MM.1S (cell line): Measurements from ENCODE around the gene HCN4.

Experiments used
- DNase-seq: peaks from one replicate; pipeline ENCODE4 v3.0.0-alpha.2; 2015
- H2AFZ ChIP-seq: fragments of 300-600 bp; sonication (generic); 2 replicates; pipeline ENCODE4 v1.6.0; 2016; ENCODE audit warnings: antibody characterized with exemption, low read length
- H3F3A ChIP-seq: fragments of 300-600 bp; sonication (generic); 2 replicates; pipeline ENCODE4 v1.6.1; 2016; ENCODE audit warnings: mild to moderate bottlenecking, antibody characterized with exemption, low read length, moderate library complexity, mixed read lengths; ENCODE audit not compliant: insufficient read depth
- H3K27ac ChIP-seq: fragments of 300-600 bp; sonication (generic); 2 replicates; pipeline ENCODE4 v1.5.1; 2016; ENCODE audit warnings: mild to moderate bottlenecking, low read length
- H3K27me3 ChIP-seq: fragments of 300-600 bp; sonication (generic); replicated peaks from 2 replicates; pipeline ENCODE4 v1.6.0; 2016; ENCODE audit warnings: low read length; ENCODE audit not compliant: insufficient read depth
- H3K36me3 ChIP-seq: fragments of 300-600 bp; sonication (generic); replicated peaks from 2 replicates; pipeline ENCODE4 v1.6.1; 2016; ENCODE audit warnings: mild to moderate bottlenecking, low read length, mixed read lengths; ENCODE audit not compliant: insufficient read depth
- H3K4me1 ChIP-seq: fragments of 300-600 bp; sonication (generic); 2 replicates; pipeline ENCODE4 v1.6.1; 2016; ENCODE audit warnings: low read length, mixed read lengths
- H3K4me2 ChIP-seq: fragments of 300-600 bp; sonication (generic); 2 replicates; pipeline ENCODE4 v1.6.0; 2016; ENCODE audit warnings: low read depth, low read length
- H3K4me3 ChIP-seq: fragments of 300-600 bp; sonication (generic); 2 replicates; pipeline ENCODE4 v1.5.1; 2016; ENCODE audit warnings: low read length, mixed read lengths
- H3K79me2 ChIP-seq: fragments of 300-600 bp; sonication (generic); 2 replicates; pipeline ENCODE4 v1.6.1; 2016; ENCODE audit warnings: mixed run types, low read length, mixed read lengths
- H3K9ac ChIP-seq: fragments of 300-600 bp; sonication (generic); 2 replicates; pipeline ENCODE4 v1.6.1; 2016; ENCODE audit warnings: low read length, mixed read lengths
- H3K9me2 ChIP-seq: fragments of 300-600 bp; sonication (generic); replicated peaks from 2 replicates; pipeline ENCODE4 v1.6.1; 2016; ENCODE audit warnings: mild to moderate bottlenecking, low read length, mixed read lengths; ENCODE audit not compliant: insufficient read depth
- H3K9me3 ChIP-seq: fragments of 300-600 bp; sonication (generic); replicated peaks from 2 replicates; pipeline ENCODE4 v1.6.1; 2016; ENCODE audit warnings: mild to moderate bottlenecking, low read length, mixed read lengths; ENCODE audit not compliant: insufficient read depth
- H4K20me1 ChIP-seq: fragments of 300-600 bp; sonication (generic); 2 replicates; pipeline ENCODE4 v1.6.1; 2016; ENCODE audit warnings: mild to moderate bottlenecking, low read length, moderate library complexity, mixed read lengths; ENCODE audit not compliant: insufficient read depth
- EZH2 ChIP-seq: fragments of 300-600 bp; sonication (generic); optimal IDR thresholded peaks from 2 replicates; pipeline ENCODE3; 2017; ENCODE audit warnings: low read depth, mild to moderate bottlenecking, antibody characterized with exemption, low read length, mixed read lengths
- EZH2phosphoT487 ChIP-seq: fragments of 300-600 bp; sonication (generic); IDR thresholded peaks from 2 replicates; pipeline ENCODE4 v1.6.1; 2018; ENCODE audit warnings: antibody characterized with exemption, low read length
- TF ChIP-seq, protein P1 (sequence below): fragments of 300-600 bp; sonication (generic); IDR thresholded peaks from 2 replicates; pipeline ENCODE4 v1.5.1; 2016; ENCODE audit warnings: antibody characterized with exemption, low read length, mixed read lengths

The HCN4 gene

DNA sequence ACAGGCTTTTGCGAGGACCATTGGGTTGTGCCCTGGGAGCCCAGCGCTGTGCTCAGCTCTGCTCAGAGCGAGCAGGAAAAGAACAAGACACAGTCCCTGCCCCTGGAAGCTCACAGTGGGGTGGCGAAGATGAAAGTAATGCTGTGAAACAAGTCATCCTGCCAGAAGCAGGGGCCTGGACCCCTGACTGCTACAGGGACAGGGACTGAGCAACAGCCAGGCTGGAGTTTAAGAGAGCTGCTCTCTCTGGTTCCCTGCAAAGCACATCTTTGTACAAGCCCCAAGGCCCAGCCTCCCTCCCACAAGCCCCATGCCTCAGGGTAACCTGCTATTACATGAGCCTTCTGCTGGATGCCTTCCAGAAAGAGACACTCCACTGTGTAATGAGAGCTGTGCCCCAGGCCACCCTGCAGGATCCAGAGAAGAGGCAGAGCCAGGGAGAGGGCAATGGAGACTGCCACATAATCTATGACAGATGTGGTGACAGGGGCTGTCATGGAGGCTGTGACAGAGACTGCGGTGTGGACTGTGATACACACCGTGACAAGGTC, 7.1 kb upstream of the HCN4 start:
- no peaks in the 10 kb centered on the region for H3F3A ChIP-seq
- DNase-seq, result no peak
- no peaks in the 10 kb centered on the region for H3K4me1 ChIP-seq
- no peaks in the 10 kb centered on the region for H3K79me2 ChIP-seq
- TF ChIP-seq EZH2 (no peak), EZH2phosphoT487 (no peak)
- TF ChIP-seq, protein P1, sequence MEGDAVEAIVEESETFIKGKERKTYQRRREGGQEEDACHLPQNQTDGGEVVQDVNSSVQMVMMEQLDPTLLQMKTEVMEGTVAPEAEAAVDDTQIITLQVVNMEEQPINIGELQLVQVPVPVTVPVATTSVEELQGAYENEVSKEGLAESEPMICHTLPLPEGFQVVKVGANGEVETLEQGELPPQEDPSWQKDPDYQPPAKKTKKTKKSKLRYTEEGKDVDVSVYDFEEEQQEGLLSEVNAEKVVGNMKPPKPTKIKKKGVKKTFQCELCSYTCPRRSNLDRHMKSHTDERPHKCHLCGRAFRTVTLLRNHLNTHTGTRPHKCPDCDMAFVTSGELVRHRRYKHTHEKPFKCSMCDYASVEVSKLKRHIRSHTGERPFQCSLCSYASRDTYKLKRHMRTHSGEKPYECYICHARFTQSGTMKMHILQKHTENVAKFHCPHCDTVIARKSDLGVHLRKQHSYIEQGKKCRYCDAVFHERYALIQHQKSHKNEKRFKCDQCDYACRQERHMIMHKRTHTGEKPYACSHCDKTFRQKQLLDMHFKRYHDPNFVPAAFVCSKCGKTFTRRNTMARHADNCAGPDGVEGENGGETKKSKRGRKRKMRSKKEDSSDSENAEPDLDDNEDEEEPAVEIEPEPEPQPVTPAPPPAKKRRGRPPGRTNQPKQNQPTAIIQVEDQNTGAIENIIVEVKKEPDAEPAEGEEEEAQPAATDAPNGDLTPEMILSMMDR, result no peak
- no peaks in the 10 kb centered on the region for H3K9me3 ChIP-seq
- no peak overlapping the region for H2AFZ ChIP-seq
- no peaks in the 10 kb centered on the region for H4K20me1 ChIP-seq
- no peak overlapping the region for H3K9ac ChIP-seq
- no peak overlapping the region for H3K4me3 ChIP-seq
- no peak overlapping the region for H3K4me2 ChIP-seq
- no peaks in the 10 kb centered on the region for H3K9me2 ChIP-seq
- peaks cover 4% of the 10 kb centered on the region; the same call in 1 of the 2 replicates for H3K27me3 ChIP-seq
- no peaks in the 10 kb centered on the region for H3K36me3 ChIP-seq
- H3K27ac ChIP-seq, result no peak overlapping the region

- Histone ChIP-seq H3K4me3 (no peak overlapping the region), H3K27ac (no peak overlapping the region), H2AFZ (no peak overlapping the region), H3K27me3 (peaks cover 11% of the 10 kb centered on the region), H3K9me3 (no peaks in the 10 kb centered on the region), H3K36me3 (no peaks in the 10 kb centered on the region), H3K4me2 (no peak overlapping the region), H3F3A (no peaks in the 10 kb centered on the region), H3K4me1 (no peaks in the 10 kb centered on the region), H3K9ac (no peak overlapping the region), H3K9me2 (no peaks in the 10 kb centered on the region), H3K79me2 (no peaks in the 10 kb centered on the region), H4K20me1 (no peaks in the 10 kb centered on the region)
- no peak for DNase-seq
- TF ChIP-seq EZH2phosphoT487 (no peak), EZH2 (no peak)
- TF ChIP-seq, protein P1, result no peak
Measured at GRCh38 chr15:73375012-73375411, 6.3 kb upstream of the HCN4 start.

DNA sequence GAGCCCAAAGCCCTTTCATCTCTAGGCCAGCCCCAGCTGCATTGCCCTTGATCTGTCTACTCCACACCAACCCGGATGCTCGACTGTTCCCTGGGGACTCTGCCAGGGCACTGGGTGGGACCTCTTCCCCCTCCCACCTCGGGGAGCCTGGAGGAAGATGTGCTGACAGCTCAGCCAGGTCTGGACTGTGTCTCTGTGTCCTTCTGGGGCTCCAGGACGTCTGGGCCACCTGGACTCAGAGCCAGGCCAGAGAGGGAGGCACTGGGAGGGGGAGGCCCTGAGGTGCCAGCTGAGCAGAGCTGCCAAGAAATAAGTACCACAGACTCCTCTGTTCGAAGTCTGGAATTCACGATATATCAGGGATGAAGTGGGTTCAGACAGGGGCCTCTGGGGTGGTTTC, 5.8 kb upstream of the HCN4 start:
- no peaks in the 10 kb centered on the region for H4K20me1 ChIP-seq
- H3K4me2 ChIP-seq, result no peak overlapping the region
- no peak for DNase-seq
- H3K79me2 ChIP-seq, result no peaks in the 10 kb centered on the region
- no peak overlapping the region for H3K4me3 ChIP-seq
- no peaks in the 10 kb centered on the region for H3K4me1 ChIP-seq
- H3K27me3 ChIP-seq, result peaks cover 15% of the 10 kb centered on the region
- TF ChIP-seq EZH2phosphoT487, result no peak
- no peak for TF ChIP-seq EZH2
- no peak overlapping the region for H2AFZ ChIP-seq
- no peak overlapping the region for H3K27ac ChIP-seq
- H3K9me2 ChIP-seq, result no peaks in the 10 kb centered on the region
- no peaks in the 10 kb centered on the region for H3F3A ChIP-seq
- H3K9ac ChIP-seq, result no peak overlapping the region
- H3K36me3 ChIP-seq, result no peaks in the 10 kb centered on the region
- H3K9me3 ChIP-seq, result no peaks in the 10 kb centered on the region

DNA sequence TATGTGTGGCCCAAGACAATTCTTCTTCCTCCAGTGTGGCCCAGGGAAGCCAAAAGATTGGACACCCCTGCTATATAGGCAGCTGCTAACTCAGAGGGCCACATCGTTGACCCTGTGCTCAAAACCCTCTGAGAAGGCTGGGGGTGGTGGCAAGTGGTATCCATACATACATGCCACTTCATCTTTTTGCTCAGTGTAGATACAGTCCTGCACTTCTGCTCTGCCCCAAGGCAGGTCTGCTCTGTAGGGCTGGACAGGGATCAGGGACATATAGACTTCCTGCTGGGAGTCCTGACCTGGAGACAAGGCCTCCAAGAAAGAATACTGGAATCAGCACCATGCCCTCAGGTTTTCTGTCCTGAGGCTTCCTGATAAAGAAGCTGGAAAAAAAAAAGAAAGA, 4.5 kb upstream of the HCN4 start:
- no peak overlapping the region for H2AFZ ChIP-seq
- H3K4me3 ChIP-seq, result no peak overlapping the region
- DNase-seq, result no peak
- no peak overlapping the region for H3K27ac ChIP-seq
- no peaks in the 10 kb centered on the region for H3K4me1 ChIP-seq
- no peaks in the 10 kb centered on the region for H4K20me1 ChIP-seq
- no peaks in the 10 kb centered on the region for H3K36me3 ChIP-seq
- no peaks in the 10 kb centered on the region for H3K9me3 ChIP-seq
- no peak overlapping the region for H3K4me2 ChIP-seq
- no peak overlapping the region for H3K9ac ChIP-seq
- TF ChIP-seq EZH2, result no peak
- TF ChIP-seq, protein P1, result no peak
- no peak for TF ChIP-seq EZH2phosphoT487
- no peaks in the 10 kb centered on the region for H3K9me2 ChIP-seq
- H3K27me3 ChIP-seq, result peaks cover 25% of the 10 kb centered on the region
- H3K79me2 ChIP-seq, result no peaks in the 10 kb centered on the region
- no peaks in the 10 kb centered on the region for H3F3A ChIP-seq
